Measurements from ENCODE around the gene FARS2. TPM values are rescaled to one million over a fixed set of nuclear protein-coding genes. Genes with fewer than 3 reads are reported as not detected.

FARS2 gene
- polyA plus RNA-seq, 1 of the 3 experiments (the other 2 are of a cell fraction), result 12.5 TPM

GRCh38 chr6:5764401-5764955, 503.2 kb downstream of the FARS2 start:
- ChIA-PET CTCF (interaction anchor here (1.1 to 3.0 kb wide), 2 partner anchors 18 to 293 kb away, joined by 3 to 11 read pairs; no protein-coding TSS in a partner anchor), POLR2A (no interaction called here)
- H3K36me3 ChIP-seq (replicated peaks in 1 of 2; ENCODE audit: control insufficient read depth in 1 of 2, insufficient read depth in 2 of 2, low read length in 1 of 2), result no peaks in the 10 kb centered on the region
- no peak overlapping the region for H3K27ac ChIP-seq (ENCODE audit: low read depth in 2 of 2, low read length in 1 of 2)
- no peak overlapping the region for H3K4me3 ChIP-seq (ENCODE audit: low read depth in 2 of 2, low read length in 1 of 2)
- H3K27me3 ChIP-seq (ENCODE audit: insufficient read depth), result no peaks in the 10 kb centered on the region
- H3K4me2 ChIP-seq, result no peak overlapping the region
- no peaks in the 10 kb centered on the region for H3K79me2 ChIP-seq (ENCODE audit: insufficient read depth)
- TF ChIP-seq, protein P1, sequence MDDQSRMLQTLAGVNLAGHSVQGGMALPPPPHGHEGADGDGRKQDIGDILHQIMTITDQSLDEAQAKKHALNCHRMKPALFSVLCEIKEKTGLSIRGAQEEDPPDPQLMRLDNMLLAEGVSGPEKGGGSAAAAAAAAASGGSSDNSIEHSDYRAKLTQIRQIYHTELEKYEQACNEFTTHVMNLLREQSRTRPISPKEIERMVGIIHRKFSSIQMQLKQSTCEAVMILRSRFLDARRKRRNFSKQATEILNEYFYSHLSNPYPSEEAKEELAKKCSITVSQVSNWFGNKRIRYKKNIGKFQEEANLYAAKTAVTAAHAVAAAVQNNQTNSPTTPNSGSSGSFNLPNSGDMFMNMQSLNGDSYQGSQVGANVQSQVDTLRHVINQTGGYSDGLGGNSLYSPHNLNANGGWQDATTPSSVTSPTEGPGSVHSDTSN (IDR thresholded peaks at IDR 0.05), result no peak
- TF ChIP-seq MEF2A (IDR thresholded peaks at IDR 0.05; ENCODE audit: borderline replicate concordance, low read depth), result no peak
- TF ChIP-seq EZH2phosphoT487 (IDR thresholded peaks at IDR 0.05; ENCODE audit: borderline replicate concordance, low read depth), result no peak
- no peak for TF ChIP-seq MXI1 (IDR thresholded peaks at IDR 0.05; ENCODE audit: low read depth, low read length)
- no peak for TF ChIP-seq NRF1 (IDR thresholded peaks at IDR 0.05; ENCODE audit: low read depth, low read length)
- TF ChIP-seq EP300 (IDR thresholded peaks at IDR 0.05; ENCODE audit: borderline replicate concordance in 1 of 2, low read depth in 1 of 2, low read length in 1 of 2), result no peak
- no peak for TF ChIP-seq YY1 (IDR thresholded peaks at IDR 0.05; ENCODE audit: low read depth)
- TF ChIP-seq FOSL2 (IDR thresholded peaks at IDR 0.05; ENCODE audit: borderline replicate concordance, low read depth), result no peak
- no peaks in the 10 kb centered on the region for H3F3A ChIP-seq (replicated peaks; ENCODE audit: insufficient read depth)
- H3K9me3 ChIP-seq, result no peaks in the 10 kb centered on the region
- no peak overlapping the region for H2AFZ ChIP-seq (ENCODE audit: low read depth)
- 89% methylated on average over 9 of the region's 9 CpGs for WGBS (ENCODE audit: low lambda C conversion rate)
- no peaks in the 10 kb centered on the region for H4K20me1 ChIP-seq (ENCODE audit: insufficient read depth)
- DNase-seq, result no peak
- no peaks in the 10 kb centered on the region for H3K4me1 ChIP-seq (ENCODE audit: control insufficient read depth in 1 of 2, insufficient read depth in 2 of 2, low read depth in 1 of 2, low read length in 1 of 2)
- H3K9ac ChIP-seq, result no peak overlapping the region
- no peaks in the 10 kb centered on the region for H3K9me2 ChIP-seq

DNA sequence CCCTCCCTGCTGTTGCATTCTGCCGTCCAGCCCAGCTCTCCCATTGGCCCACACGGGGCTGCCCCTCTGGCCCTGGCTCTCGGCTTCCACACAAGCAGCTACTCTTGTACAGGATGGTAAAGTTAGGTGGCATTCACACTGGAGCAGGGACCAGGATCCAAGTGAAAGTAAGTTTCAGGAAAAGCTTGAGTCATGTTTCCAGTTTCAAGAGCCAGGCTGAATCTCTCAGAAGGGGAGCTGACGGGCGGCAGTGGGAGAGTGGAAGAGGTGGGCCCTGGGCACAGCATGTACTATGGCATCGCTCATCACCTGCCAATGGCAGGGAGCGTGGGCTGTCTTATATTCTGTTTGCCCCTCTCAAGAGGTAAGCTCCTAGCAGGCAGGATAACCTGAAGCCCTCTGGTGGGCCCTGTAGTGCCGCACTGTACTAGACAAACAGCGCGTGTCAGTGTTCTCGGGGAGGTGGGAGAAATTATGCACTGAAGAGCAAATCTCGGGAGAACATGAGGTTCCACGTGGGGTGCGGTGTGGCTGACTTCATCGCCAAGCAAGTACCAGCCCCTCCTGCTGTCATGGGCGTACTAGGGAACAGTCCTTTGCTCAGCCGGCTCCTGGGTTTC, 503.9 kb downstream of the FARS2 start:
- ChIA-PET CTCF (interaction anchor here (3.0 kb wide), 1 partner anchor 294 kb away, joined by 11 read pairs; no protein-coding TSS in a partner anchor), POLR2A (no interaction called here)
- Histone ChIP-seq H3K4me3 (ENCODE audit: low read depth in 2 of 2, low read length in 1 of 2) (no peak overlapping the region), H2AFZ (ENCODE audit: low read depth) (no peak overlapping the region), H3K36me3 (replicated peaks in 1 of 2; ENCODE audit: control insufficient read depth in 1 of 2, insufficient read depth in 2 of 2, low read length in 1 of 2) (no peaks in the 10 kb centered on the region), H3K27ac (ENCODE audit: low read depth in 2 of 2, low read length in 1 of 2) (no peak overlapping the region), H3K27me3 (ENCODE audit: insufficient read depth) (no peaks in the 10 kb centered on the region), H3K9ac (no peak overlapping the region), H4K20me1 (ENCODE audit: insufficient read depth) (no peaks in the 10 kb centered on the region), H3K4me2 (no peak overlapping the region), H3K9me3 (no peaks in the 10 kb centered on the region), H3K9me2 (no peaks in the 10 kb centered on the region), H3K79me2 (ENCODE audit: insufficient read depth) (no peaks in the 10 kb centered on the region), H3F3A (replicated peaks; ENCODE audit: insufficient read depth) (no peaks in the 10 kb centered on the region), H3K4me1 (ENCODE audit: control insufficient read depth in 1 of 2, insufficient read depth in 2 of 2, low read depth in 1 of 2, low read length in 1 of 2) (no peaks in the 10 kb centered on the region)
- DNase-seq, result no peak
- TF ChIP-seq FOSL2 (IDR thresholded peaks at IDR 0.05; ENCODE audit: borderline replicate concordance, low read depth) (no peak), ELF1 (IDR thresholded peaks at IDR 0.05) (no peak), GATA2 (CRISPR knock-in tag; IDR thresholded peaks at IDR 0.05) (no peak), IRF3 (IDR thresholded peaks at IDR 0.05; ENCODE audit: low read depth, low read length) (no peak), MAX (IDR thresholded peaks at IDR 0.05; ENCODE audit: low read depth) (no peak), EZH2phosphoT487 (IDR thresholded peaks at IDR 0.05; ENCODE audit: borderline replicate concordance, low read depth) (no peak), RCOR1 (IDR thresholded peaks at IDR 0.05; ENCODE audit: low read length) (no peak), MXI1 (IDR thresholded peaks at IDR 0.05; ENCODE audit: low read depth, low read length) (no peak), TEAD4 (IDR thresholded peaks at IDR 0.05; ENCODE audit: borderline replicate concordance, insufficient read depth) (no peak), TAF1 (IDR thresholded peaks at IDR 0.05; ENCODE audit: borderline replicate concordance, low read depth, low read length) (no peak), MEF2A (IDR thresholded peaks at IDR 0.05; ENCODE audit: borderline replicate concordance, low read depth) (no peak)
- TF ChIP-seq, protein P2, sequence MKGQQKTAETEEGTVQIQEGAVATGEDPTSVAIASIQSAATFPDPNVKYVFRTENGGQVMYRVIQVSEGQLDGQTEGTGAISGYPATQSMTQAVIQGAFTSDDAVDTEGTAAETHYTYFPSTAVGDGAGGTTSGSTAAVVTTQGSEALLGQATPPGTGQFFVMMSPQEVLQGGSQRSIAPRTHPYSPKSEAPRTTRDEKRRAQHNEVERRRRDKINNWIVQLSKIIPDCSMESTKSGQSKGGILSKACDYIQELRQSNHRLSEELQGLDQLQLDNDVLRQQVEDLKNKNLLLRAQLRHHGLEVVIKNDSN (IDR thresholded peaks at IDR 0.05; ENCODE audit: borderline replicate concordance, low read depth), result no peak
- WGBS (ENCODE audit: low lambda C conversion rate), result 95% methylated on average over 15 of the region's 17 CpGs
